GM15510 (cell line): Measurements from ENCODE around the gene GCNT4.

Source experiments
- POLR2A ChIP-seq: IDR thresholded peaks from 3 replicates; pipeline ENCODE4 v1.6.1; 2011; ENCODE audit warnings: borderline replicate concordance; ENCODE audit not compliant: insufficient read length; ENCODE audit errors: extremely low read depth

GCNT4 gene

GRCh38 chr5:75055727-75056144 is 3.4 kb upstream of the GCNT4 start:
- TF ChIP-seq POLR2A, result no peak

GRCh38 chr5:75054134-75054930 is 2.0 kb upstream of the GCNT4 start:
- no peak for TF ChIP-seq POLR2A

GRCh38 chr5:75053304-75054133 is 1.2 kb upstream of the GCNT4 start:
- TF ChIP-seq POLR2A, result no peak

GRCh38 chr5:75053054-75053303 is 621 bp upstream of the GCNT4 start:
- TF ChIP-seq POLR2A, result no peak

- TF ChIP-seq POLR2A, result no peak
Measured at GRCh38 chr5:75051217-75051751, 1.1 kb downstream of the GCNT4 start.

GRCh38 chr5:75050415-75050814 is 1.9 kb downstream of the GCNT4 start:
- no peak for TF ChIP-seq POLR2A

DNA sequence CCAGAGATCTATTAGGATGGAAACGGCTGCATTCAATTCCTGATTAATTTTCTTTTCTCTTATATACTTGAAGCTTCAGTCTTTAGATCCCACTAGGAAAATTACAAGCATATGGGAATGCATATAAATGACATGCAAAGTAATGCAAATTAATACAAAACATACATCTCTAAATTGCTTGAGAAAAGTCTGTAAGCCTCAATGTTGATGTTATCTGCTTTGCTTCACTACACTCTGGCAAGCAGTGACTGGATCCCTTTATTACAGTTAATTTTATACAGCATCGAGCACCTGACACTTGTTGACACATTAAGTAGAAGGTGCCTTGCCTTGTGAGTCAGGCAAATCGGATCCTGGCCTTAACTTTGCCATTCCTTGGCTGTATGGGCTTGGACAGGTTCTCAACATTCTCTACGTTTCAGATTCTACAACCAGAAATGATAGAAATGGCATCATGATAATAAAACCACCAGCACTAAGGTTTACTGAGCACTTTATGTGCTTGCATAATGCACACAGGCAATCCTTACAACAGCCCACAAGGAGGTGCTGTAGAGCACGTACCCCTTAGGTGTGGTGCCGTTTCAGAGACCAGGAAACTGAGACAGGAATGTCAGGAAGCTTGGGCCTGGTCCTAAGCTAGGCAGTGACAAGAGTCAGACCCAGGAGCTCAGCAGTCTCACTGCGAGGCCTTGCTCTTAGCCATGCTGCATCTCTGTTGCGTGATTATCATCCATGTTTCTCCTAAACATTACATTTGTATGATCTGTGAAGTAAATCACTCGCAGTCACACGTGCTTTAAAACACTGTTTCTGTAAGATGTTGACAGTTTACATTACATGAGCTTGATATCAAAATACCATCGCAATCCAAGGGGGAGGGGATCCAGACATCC is 2.7 kb downstream of the GCNT4 start:
- no peak for TF ChIP-seq POLR2A

GRCh38 chr5:75048457-75048953 is 3.9 kb downstream of the GCNT4 start:
- no peak for TF ChIP-seq POLR2A

DNA sequence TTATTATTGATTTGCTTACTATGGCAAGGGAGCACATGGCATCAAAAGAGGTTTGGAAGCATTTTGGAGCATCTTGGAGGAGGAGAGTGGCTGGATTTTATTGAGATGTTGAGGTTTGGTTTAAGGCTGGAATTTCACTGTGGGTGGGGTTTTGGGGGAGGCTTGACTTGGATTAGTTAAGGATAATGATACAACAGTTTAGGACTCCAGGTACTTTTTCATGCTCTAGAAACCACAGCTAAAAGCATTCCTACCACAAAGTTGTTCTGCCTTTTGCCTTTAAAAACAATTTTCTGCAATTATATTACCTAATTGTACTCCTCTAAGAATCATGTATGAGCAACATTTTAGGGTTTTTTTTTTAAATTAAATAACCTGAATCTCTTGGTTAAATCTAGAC is 5.0 kb downstream of the GCNT4 start:
- TF ChIP-seq POLR2A, result no peak

GRCh38 chr5:75046366-75047142 is 5.8 kb downstream of the GCNT4 start:
- TF ChIP-seq POLR2A, result no peak

GRCh38 chr5:75045071-75045470 is 7.3 kb downstream of the GCNT4 start:
- TF ChIP-seq POLR2A, result no peak

- TF ChIP-seq POLR2A, result no peak
Measured at GRCh38 chr5:75044406-75044805, 8.0 kb downstream of the GCNT4 start.

GRCh38 chr5:75043633-75044264 is 8.6 kb downstream of the GCNT4 start:
- TF ChIP-seq POLR2A, result no peak
